Amniotic epithelial cell (primary cell): ENCODE data around the gene DUS1L.

Experiments
- DNase-seq: peaks from one replicate; pipeline ENCODE4 v3.0.0-alpha.2; 2010; ENCODE audit warnings: low read depth

The DUS1L gene

DNA sequence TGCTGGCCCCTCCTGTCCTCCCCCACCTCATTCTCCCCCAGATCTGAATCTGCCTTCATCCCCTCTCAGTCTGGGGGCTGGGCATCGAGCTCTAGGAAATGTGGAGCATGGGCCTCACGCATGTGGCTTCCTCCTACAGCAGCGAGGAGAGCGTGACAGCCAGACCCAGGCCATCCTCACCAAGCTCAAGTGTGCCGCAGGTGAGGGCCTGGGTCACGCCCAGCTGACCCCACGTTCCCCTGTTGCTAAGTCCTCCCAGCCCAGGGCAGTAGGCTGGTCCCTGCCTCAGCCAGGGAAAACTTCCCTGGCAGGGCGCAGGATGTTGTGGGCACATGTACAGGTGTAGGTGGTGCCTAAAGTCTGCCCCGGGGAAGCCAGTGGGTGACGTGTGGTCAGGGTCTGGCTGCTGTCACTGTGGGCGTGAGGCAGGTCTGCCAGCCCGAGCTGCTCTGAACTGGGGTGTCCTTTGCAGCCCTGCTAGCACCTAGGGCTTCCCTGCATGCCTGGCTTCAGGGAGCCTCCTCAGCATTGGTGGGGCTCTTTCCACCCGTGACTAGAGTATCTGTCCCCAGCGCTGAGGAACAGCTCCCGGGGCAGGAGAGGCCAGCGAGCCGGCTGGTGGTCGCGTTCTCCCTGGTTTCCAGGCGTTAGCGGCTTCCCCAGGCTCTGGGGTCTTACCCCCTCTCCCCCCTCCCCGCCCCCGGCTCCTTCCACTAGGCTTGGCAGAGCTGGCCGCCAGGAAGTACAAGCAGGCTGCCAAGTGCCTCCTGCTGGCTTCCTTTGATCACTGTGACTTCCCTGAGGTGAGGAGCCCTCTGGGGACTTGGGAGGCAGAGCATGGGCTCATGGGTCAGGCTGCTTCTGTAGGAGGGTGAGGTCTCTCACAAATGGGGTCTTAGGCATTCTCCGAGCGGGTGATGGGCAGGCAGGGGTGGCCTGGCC, 10.3 kb downstream of the DUS1L start:
- DNase-seq: no peak

DNA sequence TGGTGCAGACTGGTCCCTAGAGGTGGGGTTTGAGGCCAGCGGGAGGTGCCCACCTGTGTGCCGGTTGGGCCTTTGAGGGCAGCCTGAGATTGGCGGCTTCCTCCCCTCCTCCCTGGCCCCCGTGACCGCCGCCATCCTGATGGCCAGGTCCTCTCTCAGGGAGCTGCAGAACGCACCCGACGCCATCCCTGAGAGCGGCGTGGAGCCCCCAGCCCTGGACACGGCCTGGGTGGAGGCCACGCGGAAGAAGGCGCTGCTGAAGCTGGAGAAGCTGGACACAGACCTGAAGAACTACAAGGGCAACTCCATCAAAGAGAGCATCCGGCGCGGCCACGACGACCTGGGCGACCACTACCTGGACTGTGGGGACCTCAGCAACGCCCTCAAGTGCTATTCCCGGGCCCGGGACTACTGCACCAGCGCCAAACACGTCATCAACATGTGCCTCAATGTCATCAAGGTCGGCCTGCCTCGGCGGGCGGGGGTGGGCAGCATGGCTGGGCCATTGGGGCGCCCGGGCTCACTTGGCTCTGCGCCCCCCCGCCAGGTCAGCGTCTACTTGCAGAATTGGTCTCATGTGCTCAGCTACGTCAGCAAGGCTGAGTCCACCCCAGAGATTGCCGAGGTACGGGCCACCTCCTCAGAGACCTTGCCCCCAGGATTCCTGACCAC, 11.1 kb downstream of the DUS1L start:
- DNase-seq: no peak

DNA sequence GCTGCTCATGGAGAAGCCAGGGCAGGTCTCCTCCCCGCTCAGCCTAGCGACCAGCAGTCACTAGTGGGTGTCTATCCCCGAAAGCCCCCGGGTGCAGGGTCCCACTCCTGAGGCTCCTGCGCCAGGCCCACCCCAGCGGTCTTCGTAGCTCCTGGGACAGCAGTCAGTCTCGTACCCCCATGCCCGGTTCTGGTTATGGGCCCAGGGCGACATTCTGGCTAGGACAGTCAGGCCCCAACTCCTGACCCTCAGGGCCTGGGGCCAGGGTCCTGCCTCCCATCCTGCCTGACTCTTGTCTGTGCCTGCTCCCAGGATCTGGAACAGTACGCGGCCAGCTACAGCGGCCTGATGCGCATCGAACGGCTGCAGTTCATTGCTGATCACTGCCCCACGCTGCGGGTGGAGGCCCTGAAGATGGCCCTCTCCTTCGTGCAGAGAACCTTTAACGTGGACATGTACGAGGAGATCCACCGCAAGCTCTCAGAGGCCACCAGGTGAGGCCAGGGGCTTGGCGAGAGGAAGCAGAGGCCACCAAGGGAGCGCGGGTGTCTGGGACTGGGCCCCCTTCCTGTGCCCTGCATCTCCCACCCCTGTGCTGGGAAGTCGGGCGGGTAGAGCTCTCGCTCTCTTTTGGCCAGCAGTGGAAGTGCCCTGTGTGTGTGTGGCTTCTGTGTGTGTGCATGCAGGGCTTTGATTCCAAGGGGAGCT, 11.9 kb downstream of the DUS1L start:
- DNase-seq: no peak

DNA sequence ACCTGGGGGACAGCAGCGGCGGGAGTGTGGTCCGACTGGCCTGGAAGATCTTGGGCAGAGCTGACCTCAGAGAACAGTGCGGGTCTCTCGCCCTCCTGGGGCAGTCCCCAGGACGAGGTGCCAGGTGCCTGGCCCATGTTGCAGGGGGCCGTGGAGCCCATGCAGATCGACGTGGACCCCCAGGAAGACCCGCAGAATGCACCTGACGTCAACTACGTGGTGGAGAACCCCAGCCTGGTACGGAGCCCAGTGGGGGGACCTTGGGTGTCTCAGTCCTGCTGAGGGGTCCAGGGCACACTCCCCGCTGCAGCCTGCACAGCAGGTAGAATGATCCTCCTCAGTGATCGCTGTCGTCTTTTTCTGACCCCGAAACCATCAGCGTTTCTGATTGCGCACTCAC, 12.5 kb downstream of the DUS1L start:
- DNase-seq: no peak

DNA sequence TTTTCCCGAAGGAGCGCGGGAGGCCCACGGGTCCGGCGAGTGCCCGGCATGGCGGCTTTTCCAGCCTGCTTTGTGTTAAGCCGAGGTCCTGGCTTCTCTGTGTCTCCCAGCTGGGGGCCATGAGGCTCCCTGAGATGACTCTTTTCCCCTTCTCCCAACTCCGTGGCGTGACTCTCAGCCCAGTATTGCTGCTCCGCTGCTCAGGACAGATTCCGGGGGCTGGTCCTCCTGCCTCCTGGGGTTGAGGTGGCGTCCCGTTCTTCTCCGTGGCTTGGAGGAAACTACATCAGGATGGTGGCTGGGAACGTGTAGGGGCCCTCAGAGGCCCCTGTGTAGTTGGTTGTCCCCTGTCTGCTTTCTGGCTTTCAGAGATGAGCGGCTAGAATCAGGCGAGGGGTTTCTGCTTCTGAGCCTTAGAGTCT, 13.0 kb downstream of the DUS1L start:
- no peak for DNase-seq

DNA sequence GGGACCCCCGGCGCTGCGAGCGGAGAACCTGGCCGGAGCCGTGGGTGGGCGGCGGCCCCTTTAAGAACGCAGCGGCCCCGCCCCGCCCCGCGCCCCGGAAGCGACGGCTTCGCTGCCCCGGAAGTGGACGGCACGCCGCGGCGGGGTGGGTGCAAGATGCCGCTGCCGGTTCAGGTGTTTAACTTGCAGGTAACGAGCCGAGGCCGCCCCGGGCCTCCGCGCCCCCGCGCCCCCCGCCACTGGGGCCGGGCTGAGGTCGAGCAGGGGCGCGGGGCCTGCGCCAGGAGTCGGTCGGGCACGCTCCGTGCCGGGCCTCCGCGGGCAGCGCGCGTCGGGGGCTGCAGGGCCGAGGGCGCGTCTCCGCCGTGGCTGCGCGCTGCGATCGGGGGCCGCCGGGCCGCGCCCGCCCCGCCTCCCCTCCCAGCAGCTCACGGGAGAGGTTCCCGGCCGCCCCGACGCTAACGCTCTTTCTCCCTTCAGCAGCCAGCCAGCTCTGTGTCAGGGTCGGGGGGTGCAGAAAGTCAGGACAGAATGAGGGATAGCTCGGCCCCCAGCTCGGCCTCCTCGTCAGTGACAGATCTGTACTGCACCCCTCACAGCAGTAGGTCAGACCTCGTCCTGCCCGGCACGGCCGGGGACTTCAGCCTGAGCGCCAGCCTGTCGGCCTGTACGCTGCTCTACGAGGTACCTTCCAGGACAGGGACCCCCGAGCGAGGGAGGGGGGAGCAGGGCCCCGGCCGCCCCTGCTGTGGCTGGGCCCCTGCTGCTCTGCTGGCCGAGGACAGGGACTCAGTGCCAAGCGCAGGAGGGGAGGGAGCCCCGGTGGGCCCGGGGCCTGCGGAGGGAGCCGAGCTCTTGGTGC, 13.6 kb downstream of the DUS1L start, which contains the start of the genes GPS1 and RFNG:
Gene GPS1, plus strand, starts transcription at position 123 of the 862 bp plus-strand sequence. Its CDS starts 34 bp downstream, at position 157.
Gene RFNG, minus strand, starts transcription at position 36 of the 862 bp plus-strand sequence. CDS start 45 bp downstream, outside the sequence.
- peak; percentile 41 for DNase-seq

DNA sequence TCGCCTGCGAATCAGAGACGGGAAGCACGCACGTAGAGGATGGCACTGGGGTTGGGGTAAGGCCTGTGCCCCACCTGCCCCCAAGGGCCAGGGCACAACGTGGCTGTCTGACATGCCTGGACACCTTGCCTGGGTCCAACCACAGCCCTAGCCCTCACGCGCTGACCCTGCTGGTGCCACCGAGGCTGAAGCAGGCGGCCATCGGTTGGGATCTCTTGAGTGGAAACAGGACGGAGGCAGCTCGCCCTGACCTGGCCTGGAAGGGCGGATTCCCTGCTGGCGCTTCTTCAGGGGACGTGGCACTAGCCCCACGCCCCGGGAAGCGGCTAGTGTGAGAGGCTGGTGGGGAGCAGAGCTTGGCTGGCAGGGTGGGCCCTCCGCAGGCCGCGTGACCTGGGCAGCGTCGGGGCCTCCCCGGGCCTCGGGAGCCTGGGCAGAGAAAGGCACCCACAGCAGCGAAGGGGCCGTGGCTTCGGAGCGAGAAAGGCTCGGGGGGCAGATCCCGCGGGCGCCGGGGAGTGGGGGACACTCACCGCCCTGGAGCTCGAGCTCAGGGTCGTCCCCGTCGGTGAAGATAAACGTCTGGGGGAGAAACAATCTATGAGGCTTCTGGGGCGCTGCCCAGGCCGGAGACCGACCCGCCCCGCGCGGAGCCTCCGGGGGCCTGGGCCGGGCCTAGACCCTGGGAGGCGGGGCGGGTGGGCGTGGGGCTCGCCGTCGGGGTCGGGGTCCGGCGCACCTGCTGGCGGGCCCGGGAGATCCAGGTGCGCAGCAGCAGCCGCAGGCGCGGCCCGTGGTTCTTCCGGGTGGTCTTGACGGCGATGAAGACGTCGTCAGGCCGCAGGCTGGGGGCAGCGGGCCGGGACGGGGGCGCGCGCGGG, 14.6 kb downstream of the DUS1L start:
- DNase-seq: no peak

DNA sequence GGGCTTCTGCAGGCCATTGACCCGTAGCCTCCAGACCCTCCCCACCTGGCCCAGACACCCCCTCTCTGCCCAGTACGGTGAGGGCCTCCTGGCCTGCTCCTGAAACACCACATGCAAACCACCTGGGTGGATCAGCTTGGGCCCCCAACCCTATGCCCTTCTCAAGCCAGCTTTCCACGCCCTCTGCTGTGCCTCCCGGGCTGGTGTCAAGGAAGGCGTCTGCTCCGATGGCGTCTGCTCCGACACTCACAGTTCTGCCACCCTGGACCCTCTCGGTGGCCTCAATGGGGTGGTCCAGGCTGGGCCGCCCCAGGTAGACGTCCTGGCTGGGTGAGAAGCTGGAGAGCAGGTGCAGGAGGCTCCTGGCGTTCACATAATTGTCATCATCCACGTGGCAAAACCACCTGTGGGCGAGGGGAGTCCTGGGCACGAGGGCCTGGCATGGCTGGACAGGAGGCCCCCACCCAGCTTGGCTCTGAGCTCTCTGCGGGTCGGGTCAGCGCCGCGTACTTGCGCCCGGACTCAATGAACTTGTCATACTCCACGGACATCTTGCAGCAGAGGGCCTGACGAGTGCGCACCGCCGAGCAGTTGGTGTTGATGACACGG, 15.3 kb downstream of the DUS1L start:
- DNase-seq: no peak

DNA sequence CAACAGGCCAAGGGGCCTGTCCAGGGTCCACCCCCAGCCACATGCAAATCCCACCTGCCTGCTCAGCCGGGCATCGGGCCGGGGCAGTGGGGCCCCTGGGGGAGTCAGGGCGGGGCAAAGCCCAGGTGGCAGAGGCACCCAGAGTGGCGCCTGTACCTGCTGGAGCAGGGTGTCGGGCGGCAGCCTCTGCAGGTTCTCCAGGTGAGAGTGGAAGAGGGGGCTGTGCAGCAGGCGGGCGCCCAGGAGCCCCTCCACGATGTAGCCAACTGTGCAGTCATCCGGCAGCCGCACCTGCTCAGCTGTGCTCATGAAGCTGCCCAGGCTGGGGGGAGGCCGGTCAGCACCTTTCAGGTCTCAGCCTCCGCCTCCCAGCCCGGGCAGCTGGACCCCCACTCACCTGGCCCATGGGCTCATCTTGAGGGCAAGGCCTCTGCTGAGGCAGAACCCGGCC, 16.1 kb downstream of the DUS1L start:
- DNase-seq: no peak

DNA sequence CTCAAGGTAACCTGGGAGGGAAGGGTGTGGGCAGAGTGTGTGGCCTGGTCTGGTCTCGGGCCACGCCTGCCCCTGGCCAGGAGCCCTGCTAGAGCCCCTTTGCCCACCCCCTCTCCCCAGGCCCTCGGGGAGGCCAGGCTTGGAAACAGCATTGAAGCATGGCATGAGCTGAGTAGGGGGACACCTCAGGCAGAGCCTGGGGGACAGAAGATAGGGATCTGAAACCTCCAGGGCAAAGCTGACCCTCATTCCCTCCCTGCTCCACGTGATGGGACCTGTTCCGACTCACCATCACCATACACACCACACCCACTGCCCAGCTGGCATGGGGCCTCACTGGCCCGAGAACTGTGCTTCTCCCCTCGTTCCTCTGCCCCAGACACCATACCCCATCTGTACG, 16.5 kb downstream of the DUS1L start:
- DNase-seq: no peak

DNA sequence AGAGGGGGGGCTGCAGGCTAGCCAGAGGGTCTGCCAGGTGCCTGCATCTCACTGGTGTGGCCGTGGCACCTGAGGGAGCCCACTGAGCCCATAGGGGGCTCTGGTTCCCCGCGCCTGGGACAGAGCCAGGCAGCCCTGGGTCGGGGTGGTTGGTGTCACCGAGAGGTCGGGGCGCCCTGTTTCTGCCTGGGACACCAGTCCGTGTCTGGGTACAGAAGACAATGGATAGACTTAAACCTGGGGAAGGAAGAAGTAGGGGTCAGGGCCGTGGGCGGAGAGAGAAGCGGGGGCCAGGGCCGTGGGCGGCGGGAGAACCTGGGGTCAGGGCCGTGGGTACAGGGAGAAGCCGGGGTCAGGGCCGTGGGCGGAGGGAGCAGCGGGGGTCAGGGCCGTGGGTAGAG, 17.0 kb downstream of the DUS1L start:
- no peak for DNase-seq

DNA sequence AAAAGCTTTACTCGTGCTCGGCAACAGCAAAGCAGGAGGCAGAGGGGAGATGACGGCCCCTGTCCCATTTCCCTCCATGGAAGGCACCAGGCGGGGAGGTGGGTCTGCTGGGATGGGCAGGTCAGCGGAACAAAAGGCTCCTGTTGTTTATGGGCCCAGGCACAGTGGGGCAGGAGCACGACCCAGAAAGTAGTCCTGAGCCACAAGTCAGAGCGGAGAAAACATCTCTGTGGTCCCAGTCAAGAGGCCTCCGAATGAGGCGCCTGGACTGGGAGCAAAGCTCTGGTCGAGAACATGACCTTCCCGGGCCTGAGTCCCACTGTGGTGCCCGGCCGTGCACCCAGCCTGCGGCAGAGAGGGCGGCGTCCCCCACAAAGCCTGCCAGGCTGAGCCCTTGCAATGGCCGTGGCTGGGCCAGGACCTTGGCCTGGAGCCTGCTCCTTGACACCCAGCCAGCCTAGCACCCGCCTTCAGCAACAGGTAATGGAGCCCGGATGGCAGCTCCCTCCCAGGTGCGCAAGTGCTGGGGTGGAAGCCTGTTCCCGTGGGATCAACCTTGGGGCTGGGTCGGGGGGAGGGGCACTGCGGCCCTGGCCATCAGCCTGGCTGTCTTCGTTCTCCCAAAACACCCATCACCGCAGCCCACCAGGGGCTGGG, 17.6 kb downstream of the DUS1L start:
- no peak for DNase-seq

DNA sequence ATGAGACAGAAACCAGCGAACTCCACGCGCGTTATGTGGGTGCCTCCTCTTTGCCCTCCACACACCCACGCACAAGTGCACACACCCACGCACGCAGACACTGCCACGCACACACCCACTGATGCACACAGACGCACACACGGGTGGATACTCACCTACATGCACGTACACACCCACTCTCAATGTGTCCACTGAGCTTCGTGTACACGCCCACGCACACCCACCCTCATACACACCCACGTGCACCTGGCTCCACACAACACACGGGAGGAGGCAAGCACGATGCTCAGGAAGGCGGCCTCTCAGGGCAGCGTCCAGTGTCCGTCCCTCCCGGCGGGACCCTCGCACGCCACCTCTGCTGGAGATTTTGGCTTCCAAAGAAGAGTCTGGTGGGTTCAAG, 18.2 kb downstream of the DUS1L start:
- no peak for DNase-seq

DNA sequence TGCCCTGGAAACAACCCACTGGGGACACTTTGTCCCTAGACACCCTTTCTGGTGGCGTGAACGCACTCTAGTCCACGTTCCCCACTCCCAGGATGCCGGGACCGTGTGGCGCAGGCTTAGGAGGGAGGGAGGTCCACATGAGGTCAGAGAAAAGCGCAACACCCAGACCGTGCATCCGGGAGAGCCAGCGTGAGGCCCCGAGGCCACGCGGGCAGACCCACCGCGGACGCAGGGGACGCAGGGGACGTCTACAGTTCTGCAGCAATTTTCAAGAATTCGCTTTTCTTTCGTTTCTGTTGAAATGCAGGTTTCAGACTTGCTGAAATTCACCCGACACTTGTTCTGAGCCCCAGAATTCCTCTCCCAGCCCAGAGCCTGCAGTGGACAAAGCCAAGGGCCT, 18.7 kb downstream of the DUS1L start:
- no peak for DNase-seq

DNA sequence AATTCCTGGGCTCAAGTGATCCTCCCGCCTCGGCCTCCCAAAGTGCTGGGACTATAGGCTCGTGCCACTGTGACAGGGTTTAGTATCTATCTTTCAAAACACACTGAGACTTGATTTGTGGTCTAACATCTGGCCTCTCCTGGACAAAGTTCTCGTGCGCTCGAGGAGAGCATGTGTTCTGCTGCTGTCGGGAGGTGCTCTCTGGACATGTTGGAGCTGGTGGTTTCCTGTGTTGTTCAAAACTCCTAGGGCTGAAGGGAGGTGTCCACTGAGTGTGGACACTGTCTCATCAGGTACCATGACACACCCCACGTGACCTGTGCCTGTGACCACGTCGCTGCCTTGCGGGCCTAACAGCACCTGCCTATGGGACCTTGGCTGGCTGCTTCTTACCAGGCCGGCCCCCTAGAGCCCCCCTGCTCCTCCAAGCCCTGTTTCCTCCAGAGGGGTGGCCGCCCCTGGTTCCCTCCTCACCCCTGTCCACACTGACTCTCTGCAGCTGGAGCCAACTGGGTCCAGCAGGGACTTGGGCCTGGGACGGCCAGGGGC, 19.6 kb downstream of the DUS1L start:
- no peak for DNase-seq

DNA sequence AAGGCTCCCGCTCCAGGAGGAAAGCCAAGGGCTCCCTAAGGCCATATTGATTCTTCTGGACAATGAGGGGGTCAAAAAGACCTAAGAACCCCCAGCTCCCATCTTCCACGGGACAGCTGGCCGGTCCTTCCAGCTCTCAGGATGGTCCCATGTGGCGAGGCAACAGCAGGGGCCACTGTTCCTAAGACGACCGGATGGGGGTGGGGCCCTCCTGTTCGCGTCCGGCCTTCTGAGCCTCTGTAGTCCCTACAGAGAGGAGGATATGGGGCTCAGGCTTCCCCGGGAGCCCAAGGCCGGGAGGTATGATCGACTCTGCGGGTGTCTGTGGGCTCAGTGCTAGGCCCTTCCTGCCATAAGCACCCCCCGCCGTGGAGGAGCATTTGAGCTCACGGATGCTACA, 22.1 kb downstream of the DUS1L start:
- no peak for DNase-seq

DNA sequence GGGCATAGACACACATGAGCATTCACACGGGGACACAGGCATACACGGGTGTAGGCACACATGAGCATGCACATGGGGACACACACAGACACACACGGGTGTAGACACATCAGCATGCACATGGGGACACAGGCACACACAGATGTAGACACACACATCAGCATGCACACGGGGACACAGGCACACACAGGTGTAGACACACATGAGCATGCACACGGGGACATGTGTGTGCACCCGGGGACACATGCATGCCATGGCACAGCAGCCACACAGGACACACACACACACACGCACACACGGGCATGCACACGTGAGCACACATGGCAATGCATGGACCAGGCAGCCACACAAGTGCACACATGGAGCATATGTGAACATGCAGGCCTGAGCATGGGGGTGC, 23.0 kb downstream of the DUS1L start:
- DNase-seq: no peak

DNA sequence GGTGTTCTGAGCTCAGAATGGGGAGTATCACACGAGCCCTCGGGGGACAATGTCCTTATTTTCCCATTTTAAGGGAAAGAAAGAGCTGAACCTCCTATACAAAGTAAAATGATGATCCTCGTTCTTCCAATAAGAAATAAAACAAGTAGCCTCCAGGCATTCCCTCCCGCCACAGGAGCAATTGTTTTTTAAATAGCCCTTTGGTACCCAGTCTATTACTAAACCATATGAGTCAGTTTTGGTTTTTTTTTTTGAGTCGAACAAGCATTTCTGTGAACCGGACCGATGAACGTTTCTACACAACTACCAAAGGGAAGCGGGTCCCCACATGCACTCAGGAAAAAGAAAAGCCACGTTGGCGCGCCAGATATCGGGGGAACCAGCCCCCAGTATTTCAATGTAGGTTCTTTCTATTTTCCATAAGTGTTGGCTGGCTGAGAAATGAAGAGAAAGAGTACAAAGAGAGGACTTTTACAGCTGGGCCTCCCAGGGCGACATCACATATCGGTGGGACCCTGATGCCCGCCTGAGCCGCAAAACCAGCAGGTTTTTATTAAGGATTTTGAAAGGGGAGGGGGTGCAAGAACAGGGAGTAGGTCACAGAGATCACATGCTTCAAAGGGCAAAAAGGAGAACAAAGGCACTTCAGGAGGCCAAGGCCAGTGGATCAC, 24.3 kb downstream of the DUS1L start:
- DNase-seq: peak; percentile 37
